NCI-H345 treated with DMSO at 0.1 percent for 48 hours (cell line): ENCODE results near the gene PCDHB12.
"Not testable (repeated sequence)": the region's sequence is repeated elsewhere in the genome, so short reads cannot be mapped to it uniquely, and the experiment has no call there.

ENCODE experiments used
- DNase-seq: peaks from one replicate; lab custom pipeline; 2025; ENCODE audit not compliant: unreplicated experiment; lab: John Stamatoyannopoulos, UW

PCDHB12 gene

GRCh38 chr5:141201646-141202045 lies 6.9 kb upstream of the PCDHB12 start:
- not testable (repeated sequence) for DNase-seq

GRCh38 chr5:141210281-141210680 lies 1.8 kb downstream of the PCDHB12 start:
- DNase-seq, result not testable (repeated sequence)

GRCh38 chr5:141210849-141211248 lies 2.3 kb downstream of the PCDHB12 start:
- DNase-seq, result not testable (repeated sequence)

- DNase-seq, result not testable (repeated sequence)
Measured at GRCh38 chr5:141213656-141214339, 5.3 kb downstream of the PCDHB12 start, which contains the start of gene PCDHB13. TSS of gene PCDHB13 (plus strand) at chr5:141213919. CDS start at chr5:141214124, 205 bp downstream.

GRCh38 chr5:141214583-141214982 lies 6.1 kb downstream of the PCDHB12 start:
- not testable (repeated sequence) for DNase-seq

GRCh38 chr5:141215504-141215903 lies 7.0 kb downstream of the PCDHB12 start:
- not testable (repeated sequence) for DNase-seq

- not testable (repeated sequence) for DNase-seq
Measured at GRCh38 chr5:141216035-141216434, 7.5 kb downstream of the PCDHB12 start.

GRCh38 chr5:141223112-141223783 lies 14.7 kb downstream of the PCDHB12 start, which contains the start of gene PCDHB14:
TSS of gene PCDHB14 (plus strand) at chr5:141223343. CDS start at chr5:141223506, 163 bp downstream.
- DNase-seq, result no peak

- DNase-seq, result not testable (repeated sequence)
Measured at GRCh38 chr5:141224844-141225243, 16.3 kb downstream of the PCDHB12 start.

GRCh38 chr5:141225421-141225820 lies 16.9 kb downstream of the PCDHB12 start:
- not testable (repeated sequence) for DNase-seq

GRCh38 chr5:141234109-141234667 lies 25.7 kb downstream of the PCDHB12 start:
- DNase-seq, result no peak

GRCh38 chr5:141235922-141236321 lies 27.4 kb downstream of the PCDHB12 start:
- DNase-seq, result not testable (repeated sequence)

GRCh38 chr5:141236516-141237313 lies 28.2 kb downstream of the PCDHB12 start:
- DNase-seq, result no peak

GRCh38 chr5:141241496-141241895 lies 33.0 kb downstream of the PCDHB12 start:
- DNase-seq, result no peak

- no peak for DNase-seq
Measured at GRCh38 chr5:141245250-141245717, 36.8 kb downstream of the PCDHB12 start, which contains the start of gene PCDHB15. TSS of gene PCDHB15 (plus strand) at chr5:141245395. CDS start at chr5:141245579, 184 bp downstream.

GRCh38 chr5:141246971-141247370 lies 38.5 kb downstream of the PCDHB12 start:
- DNase-seq, result not testable (repeated sequence)

GRCh38 chr5:141247434-141247833 lies 38.9 kb downstream of the PCDHB12 start:
- DNase-seq, result not testable (repeated sequence)

- DNase-seq, result no peak
Measured at GRCh38 chr5:141250576-141250975, 42.1 kb downstream of the PCDHB12 start.

GRCh38 chr5:141258464-141258863 lies 49.9 kb downstream of the PCDHB12 start:
- DNase-seq, result no peak

GRCh38 chr5:141258948-141259347 lies 50.4 kb downstream of the PCDHB12 start:
- no peak for DNase-seq
